ENCODE data around the gene ZNG1B. TPM values are rescaled to one million over a fixed set of nuclear protein-coding genes. Genes with fewer than 3 reads are reported as not detected.
"Not testable (repeated sequence)": the region's sequence is repeated elsewhere in the genome, so short reads cannot be mapped to it uniquely, and the experiment has no call there.

ZNG1B gene
- total and polyA plus RNA-seq, 2 experiments from 2014 or later = 47.1 to 123 TPM

DNA sequence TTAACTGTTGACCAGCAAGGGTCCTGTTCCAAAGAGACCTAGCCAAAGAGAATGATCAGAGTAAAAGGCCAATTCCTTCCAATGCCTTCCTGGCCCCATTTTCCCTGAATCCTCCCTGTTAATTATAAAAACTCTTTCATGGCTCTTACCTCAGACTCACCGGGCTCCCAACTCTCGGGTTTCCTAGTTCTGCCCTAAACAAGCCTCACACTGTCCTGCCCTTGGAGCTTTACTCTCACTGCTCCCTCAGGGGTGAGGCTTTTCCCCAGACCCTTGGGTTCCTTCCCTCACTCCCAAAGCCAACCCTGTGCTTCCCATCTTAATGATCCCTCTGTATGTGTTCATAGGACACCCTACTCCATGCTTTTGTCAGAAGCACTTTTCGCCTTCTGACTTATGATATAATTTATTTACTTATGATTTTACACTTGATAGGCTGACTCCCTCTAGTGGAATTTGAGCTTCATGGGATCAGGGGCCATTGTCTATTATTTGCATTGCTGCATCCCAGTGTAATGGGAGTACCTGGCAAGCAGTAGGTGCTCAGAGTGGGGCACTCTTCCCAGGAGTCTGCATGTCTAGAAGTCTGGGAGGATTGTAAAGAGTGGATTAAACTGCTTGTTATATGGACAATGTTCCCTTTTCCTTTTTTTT lies 29.9 kb upstream of the ZNG1B start:
- Mint-ChIP-seq H3K27me3 (ENCODE audit: insufficient read depth, low read depth, poor library complexity) (no peaks in the 10 kb centered on the region), H3K36me3 (ENCODE audit: low read depth) (no peaks in the 10 kb centered on the region), H3K9me3 (no peaks in the 10 kb centered on the region; the same call in 2 of the 3 replicates), H3K4me3 (no peak overlapping the region), H3K27ac (no peak overlapping the region), H3K4me1 (peaks cover 18% of the 10 kb centered on the region)
- Histone ChIP-seq H3K4me3 (no peak overlapping the region), H4K20me1 (replicated peaks; ENCODE audit: insufficient read depth) (no peaks in the 10 kb centered on the region), H3K4me2 (no peak overlapping the region), H3K9me2 (ENCODE audit: insufficient read depth) (no peaks in the 10 kb centered on the region; the same call in 1 of the 2 replicates), H3K79me2 (replicated peaks; ENCODE audit: insufficient read depth) (no peaks in the 10 kb centered on the region), H2AFZ (no peak overlapping the region), H3K27me3 (ENCODE audit: insufficient read depth) (no peaks in the 10 kb centered on the region), H3K4me1 (ENCODE audit: insufficient read depth) (peaks cover 15% of the 10 kb centered on the region), H3K36me3 (ENCODE audit: insufficient read depth) (no peaks in the 10 kb centered on the region), H3F3A (replicated peaks; ENCODE audit: low read depth) (no peaks in the 10 kb centered on the region), H3K27ac (ENCODE audit: low read depth) (no peak overlapping the region)
- DNase-seq (ENCODE audit: low spot score) (peak; percentile 62), ATAC-seq (peak; percentile 69)
- TF ChIP-seq ZNF331 (CRISPR knock-in tag; IDR thresholded peaks at IDR 0.05; ENCODE audit: low read depth) = no peak
- TF ChIP-seq, protein P1, sequence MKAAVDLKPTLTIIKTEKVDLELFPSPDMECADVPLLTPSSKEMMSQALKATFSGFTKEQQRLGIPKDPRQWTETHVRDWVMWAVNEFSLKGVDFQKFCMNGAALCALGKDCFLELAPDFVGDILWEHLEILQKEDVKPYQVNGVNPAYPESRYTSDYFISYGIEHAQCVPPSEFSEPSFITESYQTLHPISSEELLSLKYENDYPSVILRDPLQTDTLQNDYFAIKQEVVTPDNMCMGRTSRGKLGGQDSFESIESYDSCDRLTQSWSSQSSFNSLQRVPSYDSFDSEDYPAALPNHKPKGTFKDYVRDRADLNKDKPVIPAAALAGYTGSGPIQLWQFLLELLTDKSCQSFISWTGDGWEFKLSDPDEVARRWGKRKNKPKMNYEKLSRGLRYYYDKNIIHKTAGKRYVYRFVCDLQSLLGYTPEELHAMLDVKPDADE (IDR thresholded peaks at IDR 0.05) = no peak
- TF ChIP-seq, protein P2, sequence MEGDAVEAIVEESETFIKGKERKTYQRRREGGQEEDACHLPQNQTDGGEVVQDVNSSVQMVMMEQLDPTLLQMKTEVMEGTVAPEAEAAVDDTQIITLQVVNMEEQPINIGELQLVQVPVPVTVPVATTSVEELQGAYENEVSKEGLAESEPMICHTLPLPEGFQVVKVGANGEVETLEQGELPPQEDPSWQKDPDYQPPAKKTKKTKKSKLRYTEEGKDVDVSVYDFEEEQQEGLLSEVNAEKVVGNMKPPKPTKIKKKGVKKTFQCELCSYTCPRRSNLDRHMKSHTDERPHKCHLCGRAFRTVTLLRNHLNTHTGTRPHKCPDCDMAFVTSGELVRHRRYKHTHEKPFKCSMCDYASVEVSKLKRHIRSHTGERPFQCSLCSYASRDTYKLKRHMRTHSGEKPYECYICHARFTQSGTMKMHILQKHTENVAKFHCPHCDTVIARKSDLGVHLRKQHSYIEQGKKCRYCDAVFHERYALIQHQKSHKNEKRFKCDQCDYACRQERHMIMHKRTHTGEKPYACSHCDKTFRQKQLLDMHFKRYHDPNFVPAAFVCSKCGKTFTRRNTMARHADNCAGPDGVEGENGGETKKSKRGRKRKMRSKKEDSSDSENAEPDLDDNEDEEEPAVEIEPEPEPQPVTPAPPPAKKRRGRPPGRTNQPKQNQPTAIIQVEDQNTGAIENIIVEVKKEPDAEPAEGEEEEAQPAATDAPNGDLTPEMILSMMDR (conservative IDR thresholded peaks at IDR 0.05; ENCODE audit: low read depth in 2 of 2) = peak; percentile 35 to 57

DNA sequence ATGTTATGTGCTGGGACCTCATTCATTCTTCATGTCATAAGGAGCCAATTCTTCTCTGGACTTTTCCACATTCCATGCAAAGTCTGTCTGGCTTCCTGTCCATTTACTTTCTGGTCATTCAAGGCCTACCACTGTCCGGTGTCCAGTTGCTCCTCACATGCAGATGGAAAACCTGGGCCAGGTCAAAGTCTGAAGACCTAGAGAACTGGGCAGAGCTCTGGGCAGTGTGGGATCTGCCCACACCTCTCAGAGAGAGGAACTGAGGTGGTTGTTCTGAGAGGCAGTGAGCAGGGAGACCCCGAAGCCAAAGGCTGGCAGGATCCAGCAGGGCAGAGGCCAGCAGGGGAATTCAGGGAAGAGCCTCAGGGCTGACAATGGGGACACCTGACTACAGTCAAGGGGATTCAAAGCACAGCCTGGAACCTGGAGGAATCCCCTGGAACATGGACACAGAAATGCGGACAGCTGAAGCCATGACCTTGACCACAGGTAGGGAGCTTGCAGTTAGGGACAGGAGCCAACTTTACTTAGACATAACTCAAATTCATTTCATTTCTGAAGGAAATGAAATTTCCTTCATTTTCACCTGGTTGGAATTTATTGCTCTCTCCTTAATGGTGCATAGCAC lies 25.7 kb upstream of the ZNG1B start:
- not testable (repeated sequence) for H3K4me1 Mint-ChIP-seq; ATAC-seq; H3K36me3 Mint-ChIP-seq (ENCODE audit: low read depth); H3F3A ChIP-seq (replicated peaks; ENCODE audit: low read depth); H2AFZ ChIP-seq; H3K4me1 ChIP-seq (ENCODE audit: insufficient read depth); H3K27me3 Mint-ChIP-seq (ENCODE audit: insufficient read depth, low read depth, poor library complexity); H3K27me3 ChIP-seq (ENCODE audit: insufficient read depth); H3K79me2 ChIP-seq (replicated peaks; ENCODE audit: insufficient read depth); H3K4me3 ChIP-seq; H3K9me2 ChIP-seq (ENCODE audit: insufficient read depth); H3K36me3 ChIP-seq (ENCODE audit: insufficient read depth); H3K27ac ChIP-seq (ENCODE audit: low read depth); DNase-seq (ENCODE audit: low spot score); H4K20me1 ChIP-seq (replicated peaks; ENCODE audit: insufficient read depth); H3K9me3 Mint-ChIP-seq; H3K4me3 Mint-ChIP-seq; H3K4me2 ChIP-seq; H3K27ac Mint-ChIP-seq

DNA sequence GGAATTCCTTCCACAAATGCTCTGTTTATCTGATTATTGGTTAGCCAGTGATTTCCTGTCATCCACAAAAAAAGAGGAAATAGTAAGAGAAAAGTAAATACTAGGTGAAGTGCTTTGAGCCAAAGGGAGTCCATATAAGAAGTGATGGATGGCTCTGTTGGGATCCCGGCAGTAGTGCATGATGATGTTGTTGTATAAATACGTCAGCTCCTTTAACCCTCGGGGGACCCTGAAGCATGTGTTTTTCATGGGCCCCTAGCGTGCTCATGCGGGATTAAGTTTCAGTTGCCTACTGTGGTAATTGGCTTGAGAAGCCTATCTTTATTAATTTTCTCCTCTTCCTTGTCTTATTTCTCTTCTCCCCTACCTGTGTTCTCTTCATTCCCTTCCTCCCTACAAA lies 24.7 kb upstream of the ZNG1B start:
- not testable (repeated sequence) for H3K9me3 Mint-ChIP-seq; H3K4me2 ChIP-seq; H3K27ac Mint-ChIP-seq; H3K4me3 Mint-ChIP-seq; H3K27me3 ChIP-seq (ENCODE audit: insufficient read depth); H3K4me1 Mint-ChIP-seq; H3K9me2 ChIP-seq (ENCODE audit: insufficient read depth); H3K36me3 ChIP-seq (ENCODE audit: insufficient read depth); H3K27ac ChIP-seq (ENCODE audit: low read depth); DNase-seq (ENCODE audit: low spot score); H3K27me3 Mint-ChIP-seq (ENCODE audit: insufficient read depth, low read depth, poor library complexity); H3K4me1 ChIP-seq (ENCODE audit: insufficient read depth); H2AFZ ChIP-seq; H4K20me1 ChIP-seq (replicated peaks; ENCODE audit: insufficient read depth); H3K79me2 ChIP-seq (replicated peaks; ENCODE audit: insufficient read depth); H3F3A ChIP-seq (replicated peaks; ENCODE audit: low read depth); H3K36me3 Mint-ChIP-seq (ENCODE audit: low read depth); ATAC-seq; H3K4me3 ChIP-seq

DNA sequence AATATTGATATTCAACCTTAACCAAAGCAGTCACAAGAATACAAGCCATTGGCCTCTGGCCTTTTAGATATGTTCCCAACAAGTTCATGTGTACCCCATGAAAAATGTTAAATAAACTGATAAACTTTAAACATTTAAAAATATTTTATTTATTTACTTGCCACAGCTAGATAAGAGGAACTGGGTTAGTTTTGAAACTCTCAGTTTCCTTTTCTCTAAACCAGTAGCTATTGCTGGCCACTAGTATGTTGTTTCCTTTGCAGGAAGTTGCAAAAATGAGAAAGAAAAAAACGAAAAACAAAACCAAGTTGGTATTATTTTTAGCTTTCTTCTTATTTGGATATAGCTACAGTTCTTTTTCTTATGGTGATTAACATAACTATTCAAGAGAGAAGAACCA lies 5.7 kb upstream of the ZNG1B start:
- not testable (repeated sequence) for H3K36me3 Mint-ChIP-seq (ENCODE audit: low read depth); DNase-seq (ENCODE audit: low spot score); H3K4me1 ChIP-seq (ENCODE audit: insufficient read depth); ATAC-seq; H3K27ac ChIP-seq (ENCODE audit: low read depth); H3K79me2 ChIP-seq (replicated peaks; ENCODE audit: insufficient read depth); H3F3A ChIP-seq (replicated peaks; ENCODE audit: low read depth); H3K36me3 ChIP-seq (ENCODE audit: insufficient read depth); H4K20me1 ChIP-seq (replicated peaks; ENCODE audit: insufficient read depth); H3K4me3 Mint-ChIP-seq; H3K4me3 ChIP-seq; H3K27me3 ChIP-seq (ENCODE audit: insufficient read depth); H3K4me1 Mint-ChIP-seq; H3K4me2 ChIP-seq; H3K27ac Mint-ChIP-seq; H3K9me2 ChIP-seq (ENCODE audit: insufficient read depth); H3K27me3 Mint-ChIP-seq (ENCODE audit: insufficient read depth, low read depth, poor library complexity); H2AFZ ChIP-seq; H3K9me3 Mint-ChIP-seq

DNA sequence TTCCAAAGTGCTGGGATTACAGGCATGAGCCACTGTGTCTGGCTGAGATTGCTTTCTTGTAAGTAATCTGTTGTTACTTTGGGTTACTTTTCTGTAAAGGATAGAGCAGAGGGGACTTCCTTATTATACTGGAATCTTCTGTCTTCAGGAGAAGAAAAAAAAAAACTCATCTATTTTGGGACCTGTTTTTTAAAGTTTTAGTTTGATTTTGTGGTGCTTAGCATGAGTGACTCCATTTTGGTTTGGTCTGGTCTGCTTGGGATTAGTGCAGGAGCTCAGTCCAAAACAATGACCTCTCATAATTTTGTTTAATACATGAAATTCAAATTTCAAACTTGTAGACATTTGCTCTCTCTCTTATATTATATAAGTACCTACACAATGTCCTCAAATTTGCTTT lies 4.0 kb upstream of the ZNG1B start:
- not testable (repeated sequence) for ATAC-seq; H3F3A ChIP-seq (replicated peaks; ENCODE audit: low read depth); H2AFZ ChIP-seq; H3K9me2 ChIP-seq (ENCODE audit: insufficient read depth); H3K4me3 ChIP-seq; H3K36me3 Mint-ChIP-seq (ENCODE audit: low read depth); H3K4me3 Mint-ChIP-seq; H3K4me1 Mint-ChIP-seq; DNase-seq (ENCODE audit: low spot score); H4K20me1 ChIP-seq (replicated peaks; ENCODE audit: insufficient read depth); H3K27ac Mint-ChIP-seq; H3K9me3 Mint-ChIP-seq; H3K27me3 ChIP-seq (ENCODE audit: insufficient read depth); H3K79me2 ChIP-seq (replicated peaks; ENCODE audit: insufficient read depth); H3K4me2 ChIP-seq; H3K27me3 Mint-ChIP-seq (ENCODE audit: insufficient read depth, low read depth, poor library complexity); H3K36me3 ChIP-seq (ENCODE audit: insufficient read depth); H3K4me1 ChIP-seq (ENCODE audit: insufficient read depth); H3K27ac ChIP-seq (ENCODE audit: low read depth)
